Measurements from ENCODE around the gene SLC38A4. TPM values are rescaled to one million over a fixed set of nuclear protein-coding genes. Genes with fewer than 3 reads are reported as not detected.
"Not testable (repeated sequence)": the region's sequence is repeated elsewhere in the genome, so short reads cannot be mapped to it uniquely, and the experiment has no call there.

SLC38A4 gene
- total and polyA plus RNA-seq, 2 experiments from 2014 or later, result 16.5 to 37.3 TPM

GRCh38 chr12:46743456-46743855, 82.3 kb downstream of the SLC38A4 start:
- no peaks in the 10 kb centered on the region for H3K4me1 ChIP-seq (ENCODE audit: insufficient read depth)
- no peaks in the 10 kb centered on the region for H3K9me2 ChIP-seq (replicated peaks; ENCODE audit: insufficient read depth)
- no peak overlapping the region for H3K4me3 ChIP-seq
- no peak overlapping the region for H3K27ac ChIP-seq
- H3K27me3 ChIP-seq, result no peaks in the 10 kb centered on the region
- TF ChIP-seq EZH2 (IDR thresholded peaks at IDR 0.05; ENCODE audit: borderline replicate concordance) (no peak), CTCF (IDR thresholded peaks at IDR 0.05; ENCODE audit: poor library complexity) (no peak), EZH2phosphoT487 (IDR thresholded peaks at IDR 0.05; ENCODE audit: low read depth, severe bottlenecking, unreplicated experiment) (no peak)
- no peak overlapping the region for H2AFZ ChIP-seq
- DNase-seq (ENCODE audit: low spot score), result no peak
- no peaks in the 10 kb centered on the region for H3K9me3 ChIP-seq (ENCODE audit: low read depth)
- no peaks in the 10 kb centered on the region for H3K79me2 ChIP-seq
- no peaks in the 10 kb centered on the region for H4K20me1 ChIP-seq (ENCODE audit: insufficient read depth, poor library complexity, severe bottlenecking)
- no peaks in the 10 kb centered on the region for H3K36me3 ChIP-seq (replicated peaks; ENCODE audit: insufficient read depth, low read depth)
- H3K4me2 ChIP-seq, result no peak overlapping the region

- H2AFZ ChIP-seq, H3K4me3 ChIP-seq: not testable (repeated sequence)
Observed at GRCh38 chr12:46742271-46742670, 83.5 kb downstream of the SLC38A4 start.

GRCh38 chr12:46725332-46725731, 100.5 kb downstream of the SLC38A4 start:
- no peak overlapping the region for H3K4me3 ChIP-seq
- H3K27ac ChIP-seq, result no peak overlapping the region
- H3K79me2 ChIP-seq, result no peaks in the 10 kb centered on the region
- H3K4me1 ChIP-seq (ENCODE audit: insufficient read depth), result no peaks in the 10 kb centered on the region
- WGBS (ENCODE audit: low lambda C conversion rate, missing lambda C conversion rate), result 98% methylated on average over 2 of the region's 2 CpGs
- no peaks in the 10 kb centered on the region for H4K20me1 ChIP-seq (ENCODE audit: insufficient read depth, poor library complexity, severe bottlenecking)
- TF ChIP-seq EZH2phosphoT487 (IDR thresholded peaks at IDR 0.05; ENCODE audit: low read depth, severe bottlenecking, unreplicated experiment), result no peak
- no peak for TF ChIP-seq EZH2 (IDR thresholded peaks at IDR 0.05; ENCODE audit: borderline replicate concordance)
- no peak for TF ChIP-seq CTCF (IDR thresholded peaks at IDR 0.05; ENCODE audit: poor library complexity)
- DNase-seq (ENCODE audit: low spot score), result no peak
- no peak overlapping the region for H2AFZ ChIP-seq
- no peaks in the 10 kb centered on the region for H3K9me2 ChIP-seq (replicated peaks; ENCODE audit: insufficient read depth)
- H3K9me3 ChIP-seq (ENCODE audit: low read depth), result no peaks in the 10 kb centered on the region
- no peaks in the 10 kb centered on the region for H3K36me3 ChIP-seq (replicated peaks; ENCODE audit: insufficient read depth, low read depth)
- no peak overlapping the region for H3K4me2 ChIP-seq
- H3K27me3 ChIP-seq, result no peaks in the 10 kb centered on the region

More at GRCh38 chr12:46742271-46742670, 83.5 kb downstream of the SLC38A4 start:
- H3K9me2 ChIP-seq (replicated peaks; ENCODE audit: insufficient read depth); H3K4me1 ChIP-seq (ENCODE audit: insufficient read depth); H3K27ac ChIP-seq; H3K9me3 ChIP-seq (ENCODE audit: low read depth); H3K79me2 ChIP-seq; H3K4me2 ChIP-seq; DNase-seq (ENCODE audit: low spot score); H3K36me3 ChIP-seq (replicated peaks; ENCODE audit: insufficient read depth, low read depth); H3K27me3 ChIP-seq; H4K20me1 ChIP-seq (ENCODE audit: insufficient read depth, poor library complexity, severe bottlenecking): not testable (repeated sequence)
- WGBS (ENCODE audit: low lambda C conversion rate, missing lambda C conversion rate), result 100% methylated on average over 1 of the region's 1 CpG

GRCh38 chr12:46723629-46724419, 102.0 kb downstream of the SLC38A4 start:
- Histone ChIP-seq H3K9me2 (replicated peaks; ENCODE audit: insufficient read depth) (no peaks in the 10 kb centered on the region), H3K4me2 (no peak overlapping the region), H3K27ac (no peak overlapping the region), H3K4me3 (no peak overlapping the region), H3K27me3 (no peaks in the 10 kb centered on the region), H2AFZ (no peak overlapping the region), H3K9me3 (ENCODE audit: low read depth) (no peaks in the 10 kb centered on the region), H3K36me3 (replicated peaks; ENCODE audit: insufficient read depth, low read depth) (no peaks in the 10 kb centered on the region), H3K79me2 (no peaks in the 10 kb centered on the region), H4K20me1 (ENCODE audit: insufficient read depth, poor library complexity, severe bottlenecking) (no peaks in the 10 kb centered on the region), H3K4me1 (ENCODE audit: insufficient read depth) (no peaks in the 10 kb centered on the region)
- WGBS (ENCODE audit: low lambda C conversion rate, missing lambda C conversion rate), result 82% methylated on average over 3 of the region's 3 CpGs
- no peak for TF ChIP-seq CTCF (IDR thresholded peaks at IDR 0.05; ENCODE audit: poor library complexity)
- TF ChIP-seq EZH2phosphoT487 (IDR thresholded peaks at IDR 0.05; ENCODE audit: low read depth, severe bottlenecking, unreplicated experiment), result no peak
- TF ChIP-seq EZH2 (IDR thresholded peaks at IDR 0.05; ENCODE audit: borderline replicate concordance), result no peak
- no peak for DNase-seq (ENCODE audit: low spot score)
